ENCODE measurements around the gene CDH22. TPM values are rescaled to one million over a fixed set of nuclear protein-coding genes. Genes with fewer than 3 reads are reported as not detected.

The CDH22 gene
- total and polyA plus RNA-seq, 2 donors from 2014 or later: 0.19 to 1.6 TPM

DNA sequence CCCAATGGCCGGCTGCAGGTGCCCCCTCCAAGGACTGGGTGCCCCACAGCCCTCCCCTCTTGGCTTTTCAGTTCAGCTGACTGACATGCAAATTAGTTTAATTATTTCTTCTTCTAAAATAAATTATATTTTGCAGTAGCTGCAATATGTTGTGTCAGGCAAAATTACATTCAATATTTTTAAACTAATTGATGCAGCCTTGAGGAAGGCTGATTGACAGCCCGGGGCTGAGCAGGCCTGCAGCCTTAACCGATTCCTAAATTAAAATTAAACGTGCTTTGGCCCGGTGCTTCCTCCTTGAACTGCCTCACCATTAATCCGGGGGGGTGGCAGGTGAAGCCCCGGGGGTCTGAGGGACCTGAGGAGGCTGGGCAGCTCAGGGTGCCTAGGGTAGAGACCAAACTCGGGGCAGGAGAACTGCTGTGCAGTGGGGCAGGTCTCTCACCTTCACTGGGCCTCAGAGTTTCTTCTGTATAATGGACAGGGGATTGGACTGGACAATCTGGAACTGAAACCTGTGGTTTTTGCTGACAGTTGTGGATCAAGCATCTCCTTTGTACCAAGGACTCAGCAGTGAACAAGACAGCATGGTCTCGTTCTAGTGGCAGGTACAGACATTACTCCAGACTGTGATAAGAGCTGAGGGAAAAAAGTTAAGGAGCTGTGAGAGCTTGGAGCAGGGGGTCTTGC, 117.7 kb downstream of the CDH22 start:
- TF ChIP-seq, protein P1, sequence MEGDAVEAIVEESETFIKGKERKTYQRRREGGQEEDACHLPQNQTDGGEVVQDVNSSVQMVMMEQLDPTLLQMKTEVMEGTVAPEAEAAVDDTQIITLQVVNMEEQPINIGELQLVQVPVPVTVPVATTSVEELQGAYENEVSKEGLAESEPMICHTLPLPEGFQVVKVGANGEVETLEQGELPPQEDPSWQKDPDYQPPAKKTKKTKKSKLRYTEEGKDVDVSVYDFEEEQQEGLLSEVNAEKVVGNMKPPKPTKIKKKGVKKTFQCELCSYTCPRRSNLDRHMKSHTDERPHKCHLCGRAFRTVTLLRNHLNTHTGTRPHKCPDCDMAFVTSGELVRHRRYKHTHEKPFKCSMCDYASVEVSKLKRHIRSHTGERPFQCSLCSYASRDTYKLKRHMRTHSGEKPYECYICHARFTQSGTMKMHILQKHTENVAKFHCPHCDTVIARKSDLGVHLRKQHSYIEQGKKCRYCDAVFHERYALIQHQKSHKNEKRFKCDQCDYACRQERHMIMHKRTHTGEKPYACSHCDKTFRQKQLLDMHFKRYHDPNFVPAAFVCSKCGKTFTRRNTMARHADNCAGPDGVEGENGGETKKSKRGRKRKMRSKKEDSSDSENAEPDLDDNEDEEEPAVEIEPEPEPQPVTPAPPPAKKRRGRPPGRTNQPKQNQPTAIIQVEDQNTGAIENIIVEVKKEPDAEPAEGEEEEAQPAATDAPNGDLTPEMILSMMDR (IDR thresholded peaks at IDR 0.05; ENCODE audit: borderline replicate concordance, extremely low read depth, insufficient read depth): no peak
- DNase-seq (no peak), FAIRE-seq (no peak)
- Histone ChIP-seq H3K36me3 (ENCODE audit: control insufficient read depth in 2 of 3, insufficient read depth in 3 of 3, low read length in 3 of 3) (no peaks in the 10 kb centered on the region), H3K27me3 (ENCODE audit: control insufficient read depth, insufficient read depth, low read length) (no peaks in the 10 kb centered on the region), H3K4me3 (ENCODE audit: low read length in 3 of 3) (no peak overlapping the region), H3K9me3 (ENCODE audit: control insufficient read depth in 2 of 3, insufficient read depth in 1 of 3, low read length in 3 of 3) (no peaks in the 10 kb centered on the region), H3K27ac (ENCODE audit: low read depth in 2 of 2, low read length in 2 of 2) (no peak overlapping the region), H3K9ac (ENCODE audit: low read length in 3 of 3) (no peak overlapping the region), H3K4me1 (ENCODE audit: control insufficient read depth in 2 of 3, insufficient read depth in 2 of 3, low read depth in 1 of 3, low read length in 3 of 3) (no peaks in the 10 kb centered on the region)
- intact Hi-C loops (cut with DNase I): no loop called here

DNA sequence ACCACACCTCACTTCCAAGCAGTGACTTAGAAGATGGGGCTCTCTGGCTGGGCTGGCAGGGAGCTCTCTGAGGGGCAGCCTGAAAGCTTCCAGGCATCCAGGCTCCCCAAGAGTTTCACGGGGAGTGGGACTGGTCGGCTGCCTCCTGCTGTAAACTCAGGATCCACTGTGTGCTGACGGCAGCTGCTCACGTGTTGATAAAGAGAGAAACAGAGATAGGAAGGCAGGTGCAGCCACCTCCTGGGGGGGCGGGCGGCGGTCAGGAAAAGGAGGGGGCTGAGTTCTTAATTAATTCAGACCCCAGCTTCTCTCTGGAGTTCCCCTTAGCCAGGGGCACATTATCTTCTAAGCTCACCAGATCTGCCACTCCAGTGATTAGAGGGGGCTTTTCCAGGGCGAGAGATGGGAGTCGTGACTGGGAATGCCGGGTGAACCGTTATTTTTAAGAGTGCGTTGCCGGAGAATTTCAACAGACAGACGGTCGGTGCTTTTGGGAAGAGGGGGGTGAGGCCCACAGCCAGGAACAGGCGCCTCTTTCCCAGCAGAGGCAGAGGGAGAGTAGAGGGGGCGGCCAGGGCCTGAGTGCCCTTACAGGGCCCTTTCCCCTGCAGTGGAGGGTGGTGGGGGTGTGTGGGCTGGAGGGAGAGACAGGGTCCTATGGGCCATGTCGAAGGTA, 119.3 kb downstream of the CDH22 start:
- DNase-seq (no peak), FAIRE-seq (no peak)
- TF ChIP-seq, protein P1 (IDR thresholded peaks at IDR 0.05; ENCODE audit: borderline replicate concordance, extremely low read depth, insufficient read depth): no peak
- Histone ChIP-seq H3K9me3 (ENCODE audit: control insufficient read depth in 2 of 3, insufficient read depth in 1 of 3, low read length in 3 of 3) (no peaks in the 10 kb centered on the region), H3K4me1 (ENCODE audit: control insufficient read depth in 2 of 3, insufficient read depth in 2 of 3, low read depth in 1 of 3, low read length in 3 of 3) (no peaks in the 10 kb centered on the region), H3K9ac (ENCODE audit: low read length in 3 of 3) (no peak overlapping the region), H3K27me3 (ENCODE audit: control insufficient read depth, insufficient read depth, low read length) (no peaks in the 10 kb centered on the region), H3K27ac (ENCODE audit: low read depth in 2 of 2, low read length in 2 of 2) (no peak overlapping the region), H3K4me3 (ENCODE audit: low read length in 3 of 3) (no peak overlapping the region), H3K36me3 (ENCODE audit: control insufficient read depth in 2 of 3, insufficient read depth in 3 of 3, low read length in 3 of 3) (no peaks in the 10 kb centered on the region)
- intact Hi-C loops (cut with DNase I): no loop called here

DNA sequence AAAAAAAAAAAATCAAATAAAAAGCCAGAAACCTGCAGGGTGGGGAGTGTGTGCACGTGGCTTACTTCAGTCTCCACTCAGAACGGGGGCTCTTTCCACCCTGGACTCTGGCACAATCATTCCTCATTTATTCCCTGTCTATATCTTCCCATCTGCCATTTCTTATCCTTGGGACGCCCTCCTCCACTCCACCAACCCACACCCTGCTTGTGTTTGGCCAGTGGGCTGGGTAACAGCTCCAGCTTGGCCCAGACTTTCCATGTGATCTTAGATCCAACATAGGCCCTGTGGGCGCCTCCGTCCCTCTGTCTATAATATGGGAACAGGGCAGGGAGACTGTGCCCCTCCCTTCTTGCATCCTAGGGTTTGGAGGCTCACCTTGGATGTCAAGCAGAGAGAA, 122.1 kb downstream of the CDH22 start:
- DNase-seq (no peak), FAIRE-seq (no peak)
- no peaks in the 10 kb centered on the region for H3K9me3 ChIP-seq (ENCODE audit: control insufficient read depth in 2 of 3, insufficient read depth in 1 of 3, low read length in 3 of 3)
- H3K4me3 ChIP-seq (ENCODE audit: low read length in 3 of 3): no peak overlapping the region
- intact Hi-C loops (cut with DNase I): no loop called here
- H3K27ac ChIP-seq (ENCODE audit: low read depth in 2 of 2, low read length in 2 of 2): no peak overlapping the region
- no peak overlapping the region for H3K9ac ChIP-seq (ENCODE audit: low read length in 3 of 3)
- TF ChIP-seq, protein P1 (IDR thresholded peaks at IDR 0.05; ENCODE audit: borderline replicate concordance, extremely low read depth, insufficient read depth): no peak
- H3K27me3 ChIP-seq (ENCODE audit: control insufficient read depth, insufficient read depth, low read length): no peaks in the 10 kb centered on the region
- H3K36me3 ChIP-seq (ENCODE audit: control insufficient read depth in 2 of 3, insufficient read depth in 3 of 3, low read length in 3 of 3): no peaks in the 10 kb centered on the region
- no peaks in the 10 kb centered on the region for H3K4me1 ChIP-seq (ENCODE audit: control insufficient read depth in 2 of 3, insufficient read depth in 2 of 3, low read depth in 1 of 3, low read length in 3 of 3)
